Right atrium auricular region (tissue), 2 donors: Measurements from ENCODE around the gene PLEKHA8. TPM values are rescaled to one million over a fixed set of nuclear protein-coding genes. Genes with fewer than 3 reads are reported as not detected.

Source experiments
- DNase-seq: peaks from one replicate; pipeline ENCODE4 v3.0.0-alpha.2; 2019; ENCODE audit warnings: low spot score
- H3K27ac ChIP-seq, 2 donors: fragments of 200-600 bp; sonication (generic); 1 replicate in 1 of 2; 2 replicates in 1 of 2; pipeline ENCODE4 v1.5.1; 2016 to 2019
- H3K27me3 ChIP-seq, 2 donors: fragments of 200-600 bp; sonication (generic); one replicate each; pipeline versions ENCODE4 v1.5.1 to v1.6.0; 2017 to 2019
- H3K36me3 ChIP-seq: fragments of 200-600 bp; sonication (generic); one replicate; pipeline ENCODE4 v1.5.1; 2016
- H3K4me1 ChIP-seq, 2 donors: fragments of 200-600 bp; sonication (generic); one replicate each; pipeline versions ENCODE4 v1.5.1 to v1.6.0; 2017 to 2019
- H3K4me3 ChIP-seq, 2 donors: fragments of 200-600 bp; sonication (generic); 1 replicate in 1 of 2; 2 replicates in 1 of 2; pipeline ENCODE4 v1.5.1; 2017 to 2019; ENCODE audit warnings: mild to moderate bottlenecking in 1 of 2, moderate library complexity in 1 of 2
- H3K9me3 ChIP-seq, 2 donors: fragments of 200-600 bp; sonication (generic); one replicate each; pipeline ENCODE4 v1.5.1; 2019
- total RNA-seq, 2 donors: library from RNA; depleted of rRNA; stranded (reverse); fragments of >200 nt; gene quantifications; one replicate each; pipeline ENCODE4 v1.1.0, GENCODE V29; 2016
- TF ChIP-seq, protein P1 (sequence below), 2 donors: fragments of 200-600 bp; sonication (generic); IDR thresholded peaks; one replicate each; pipeline ENCODE4 v1.5.1; 2019; ENCODE audit warnings: antibody characterized with exemption in 2 of 2

PLEKHA8 gene
- total RNA-seq, 2 donors from 2014 or later = 2.0 to 3.3 TPM

DNA sequence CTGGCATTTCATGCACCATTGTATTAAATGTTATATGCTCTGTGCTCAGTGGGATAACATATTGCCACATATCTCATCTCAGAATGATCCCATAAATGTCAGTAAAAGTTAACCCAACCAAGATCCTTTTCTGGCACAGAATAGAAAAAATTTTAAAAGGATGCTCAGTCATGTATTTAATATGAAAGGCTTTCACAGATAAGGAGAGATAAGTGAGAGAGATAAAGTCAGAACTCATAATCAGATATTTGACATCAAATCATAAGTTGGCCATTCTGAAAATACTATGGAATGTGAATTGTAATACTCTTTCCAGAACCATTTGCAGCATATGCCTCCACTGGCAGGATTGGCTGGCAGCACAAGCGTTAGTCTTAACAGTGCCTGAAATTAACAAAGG is 38.5 kb downstream of the PLEKHA8 start:
- Histone ChIP-seq H3K36me3 (peaks cover 23% of the 10 kb centered on the region), H3K4me1 (peaks cover 0 to 8% of the 10 kb centered on the region in 2 donors), H3K27ac (no peak overlapping the region), H3K27me3 (no peaks in the 10 kb centered on the region), H3K9me3 (no peaks in the 10 kb centered on the region), H3K4me3 (no peak overlapping the region)
- TF ChIP-seq, protein P1, sequence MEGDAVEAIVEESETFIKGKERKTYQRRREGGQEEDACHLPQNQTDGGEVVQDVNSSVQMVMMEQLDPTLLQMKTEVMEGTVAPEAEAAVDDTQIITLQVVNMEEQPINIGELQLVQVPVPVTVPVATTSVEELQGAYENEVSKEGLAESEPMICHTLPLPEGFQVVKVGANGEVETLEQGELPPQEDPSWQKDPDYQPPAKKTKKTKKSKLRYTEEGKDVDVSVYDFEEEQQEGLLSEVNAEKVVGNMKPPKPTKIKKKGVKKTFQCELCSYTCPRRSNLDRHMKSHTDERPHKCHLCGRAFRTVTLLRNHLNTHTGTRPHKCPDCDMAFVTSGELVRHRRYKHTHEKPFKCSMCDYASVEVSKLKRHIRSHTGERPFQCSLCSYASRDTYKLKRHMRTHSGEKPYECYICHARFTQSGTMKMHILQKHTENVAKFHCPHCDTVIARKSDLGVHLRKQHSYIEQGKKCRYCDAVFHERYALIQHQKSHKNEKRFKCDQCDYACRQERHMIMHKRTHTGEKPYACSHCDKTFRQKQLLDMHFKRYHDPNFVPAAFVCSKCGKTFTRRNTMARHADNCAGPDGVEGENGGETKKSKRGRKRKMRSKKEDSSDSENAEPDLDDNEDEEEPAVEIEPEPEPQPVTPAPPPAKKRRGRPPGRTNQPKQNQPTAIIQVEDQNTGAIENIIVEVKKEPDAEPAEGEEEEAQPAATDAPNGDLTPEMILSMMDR (IDR thresholded peaks at IDR 0.05) = no peak
- no peak for DNase-seq

DNA sequence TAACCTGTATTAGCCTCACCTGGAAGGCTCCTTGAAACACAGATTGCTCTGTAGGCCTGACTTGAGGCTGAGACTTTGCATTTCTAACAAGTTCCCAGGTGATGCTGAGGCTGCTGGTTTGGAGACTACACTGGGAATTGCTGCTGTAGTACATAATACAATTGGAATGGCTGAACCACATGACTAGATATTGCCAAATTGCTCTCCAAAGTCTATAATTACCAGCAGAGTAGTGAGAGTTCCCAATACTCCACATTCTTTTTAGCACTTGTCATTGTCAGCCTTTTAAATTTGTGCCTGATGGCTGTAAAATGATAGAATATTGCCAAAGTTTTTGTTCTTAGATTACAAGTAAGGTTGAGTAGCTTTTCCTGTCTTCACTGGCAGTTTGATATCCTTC is 39.9 kb downstream of the PLEKHA8 start:
- Histone ChIP-seq H3K9me3 (no peaks in the 10 kb centered on the region), H3K27ac (no peak overlapping the region), H3K4me3 (no peak overlapping the region), H3K36me3 (peaks cover 19% of the 10 kb centered on the region), H3K27me3 (no peaks in the 10 kb centered on the region), H3K4me1 (peaks cover 0 to 8% of the 10 kb centered on the region in 2 donors)
- no peak for DNase-seq
- TF ChIP-seq, protein P1 (IDR thresholded peaks at IDR 0.05) = no peak

DNA sequence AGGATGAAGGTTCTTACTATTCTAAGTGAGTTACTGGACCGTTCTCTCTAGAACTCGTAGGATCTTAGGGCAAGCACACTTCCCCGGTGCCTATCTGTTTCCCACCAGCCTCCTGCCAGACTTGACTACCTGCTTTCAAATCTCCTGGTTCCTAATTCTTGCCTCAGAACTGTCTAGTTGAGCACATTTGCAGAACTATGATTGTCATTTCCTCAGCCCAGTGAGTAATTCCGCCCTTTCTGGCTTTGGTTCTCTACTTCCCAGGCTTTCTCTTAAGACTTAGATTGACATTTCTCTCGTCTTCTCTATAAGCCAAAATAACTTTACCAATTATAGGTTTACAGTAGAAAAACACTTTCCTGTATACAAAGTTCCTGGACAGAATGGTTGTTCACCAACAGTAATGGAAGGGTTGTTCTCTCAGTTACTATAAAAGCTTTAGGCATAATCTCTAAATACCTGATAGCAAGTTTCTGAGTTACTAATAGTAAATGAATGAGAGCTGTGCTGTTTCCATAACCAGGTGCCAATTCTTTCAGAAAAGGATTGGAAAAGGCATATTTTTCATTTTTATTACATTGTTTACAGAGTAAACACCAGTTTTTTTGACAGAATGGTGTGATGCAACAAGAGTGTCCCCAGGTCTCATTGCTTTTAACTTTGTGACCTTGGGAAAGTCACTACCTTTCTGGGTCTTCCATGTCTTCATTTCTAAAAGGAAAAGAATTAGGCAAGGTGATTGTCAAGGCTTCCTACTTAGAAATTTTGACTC is 41.1 kb downstream of the PLEKHA8 start:
- H3K4me3 ChIP-seq = no peak overlapping the region
- TF ChIP-seq, protein P1 (IDR thresholded peaks at IDR 0.05) = no peak
- no peaks in the 10 kb centered on the region for H3K27me3 ChIP-seq
- H3K27ac ChIP-seq = no peak overlapping the region
- no peak for DNase-seq
- H3K4me1 ChIP-seq = peaks cover 0 to 8% of the 10 kb centered on the region in 2 donors
- H3K9me3 ChIP-seq = no peaks in the 10 kb centered on the region
- peaks cover 8% of the 10 kb centered on the region for H3K36me3 ChIP-seq

DNA sequence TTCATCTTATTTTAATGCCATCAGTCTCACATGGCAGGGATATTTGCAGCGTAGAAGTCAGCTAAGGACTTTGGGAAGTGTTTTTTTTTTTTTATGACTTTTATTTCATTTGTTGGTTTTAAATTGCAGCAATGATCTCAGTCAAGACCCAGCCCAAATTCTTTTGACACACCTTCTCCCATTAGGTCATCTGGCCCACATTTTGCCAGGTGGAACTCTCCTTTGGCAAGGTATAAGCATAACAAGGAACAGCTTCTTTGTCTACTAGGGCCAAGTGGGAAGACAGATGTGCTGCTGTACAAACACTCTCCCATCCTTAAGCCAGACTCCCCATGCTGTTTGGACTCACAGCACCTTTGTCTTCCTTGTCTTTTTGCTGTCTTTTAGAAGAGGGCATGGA is 41.8 kb downstream of the PLEKHA8 start:
- Histone ChIP-seq H3K36me3 (peaks cover 5% of the 10 kb centered on the region), H3K4me1 (peaks cover 0 to 8% of the 10 kb centered on the region in 2 donors), H3K4me3 (no peak overlapping the region), H3K9me3 (no peaks in the 10 kb centered on the region), H3K27me3 (no peaks in the 10 kb centered on the region), H3K27ac (no peak overlapping the region)
- DNase-seq = no peak
- TF ChIP-seq, protein P1 (IDR thresholded peaks at IDR 0.05) = no peak

DNA sequence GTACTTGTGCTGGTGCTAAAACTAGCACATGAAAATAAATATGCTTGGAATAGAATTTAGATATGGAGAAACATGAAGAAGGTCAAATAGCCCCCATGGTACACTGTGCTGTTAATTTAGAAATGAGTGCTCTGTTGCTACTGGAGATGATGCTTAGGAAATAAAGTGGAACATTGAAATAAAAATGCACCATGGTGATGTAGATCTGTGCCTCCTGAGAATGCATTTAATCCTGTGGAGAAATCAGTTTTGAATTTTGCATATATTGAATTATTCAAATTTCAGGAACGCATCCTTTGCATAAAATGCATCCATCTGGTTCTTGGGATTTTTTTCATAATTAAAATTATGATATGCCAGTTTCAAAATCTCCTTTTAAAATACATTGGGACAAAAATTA is 44.5 kb downstream of the PLEKHA8 start:
- Histone ChIP-seq H3K27ac (no peak overlapping the region), H3K27me3 (no peaks in the 10 kb centered on the region), H3K4me1 (peaks cover 0 to 8% of the 10 kb centered on the region in 2 donors), H3K4me3 (no peak overlapping the region), H3K36me3 (peaks cover 5% of the 10 kb centered on the region), H3K9me3 (no peaks in the 10 kb centered on the region)
- TF ChIP-seq, protein P1 (IDR thresholded peaks at IDR 0.05) = no peak
- no peak for DNase-seq
